Keratinocyte (primary cell): ENCODE measurements around the gene RAB29. TPM values are rescaled to one million over a fixed set of nuclear protein-coding genes. Genes with fewer than 3 reads are reported as not detected.

ENCODE experiments used
- DNase-seq: peaks from one replicate; pipeline ENCODE4 v3.0.0-alpha.2; 2011; ENCODE audit warnings: low read depth, missing footprints, low spot score
- FAIRE-seq: peaks from 2 replicates; lab custom pipeline; 2011; peaks lifted over from hg19 to GRCh38; lab: Jason Lieb, UNC
- H2AFZ ChIP-seq: 2 replicates; pipeline ENCODE4 v1.6.0; 2012; ENCODE audit warnings: low read length, control low read depth, inconsistent platforms; ENCODE audit not compliant: control insufficient read depth
- H3K27ac ChIP-seq: 2 replicates; pipeline ENCODE4 v1.5.1; 2011; ENCODE audit warnings: low read length; ENCODE audit not compliant: control insufficient read depth, insufficient read depth
- H3K27me3 ChIP-seq: 3 replicates; pipeline ENCODE4 v1.6.0; 2011; ENCODE audit warnings: low read length; ENCODE audit not compliant: control insufficient read depth, insufficient read depth; ENCODE audit errors: extremely low read depth
- H3K36me3 ChIP-seq, 2 experiments: 2 replicates in 1 of 2; 3 replicates in 1 of 2; pipeline ENCODE4 v1.5.1; 2011; ENCODE audit warnings: low read length in 2 of 2, mild to moderate bottlenecking in 1 of 2; ENCODE audit not compliant: control insufficient read depth in 2 of 2, insufficient read depth in 2 of 2; ENCODE audit errors: extremely low read depth in 1 of 2
- H3K4me1 ChIP-seq: 3 replicates; pipeline ENCODE4 v1.5.1; 2011; ENCODE audit warnings: low read length; ENCODE audit not compliant: control insufficient read depth, insufficient read depth; ENCODE audit errors: extremely low read depth
- H3K4me2 ChIP-seq: 3 replicates; pipeline ENCODE4 v1.6.0; 2011; ENCODE audit warnings: low read depth, low read length; ENCODE audit not compliant: control insufficient read depth, insufficient read depth; ENCODE audit errors: extremely low read depth
- H3K4me3 ChIP-seq, 3 experiments: fragments of 200-600 bp in 1 of 3; sonication (generic) in 1 of 3; 2 replicates in 2 of 3; 3 replicates in 1 of 3; pipeline ENCODE4 v1.5.1; 2011 to 2016; ENCODE audit warnings: low read length in 3 of 3, mild to moderate bottlenecking in 3 of 3, control low read depth in 2 of 3, inconsistent platforms in 1 of 3, low read depth in 1 of 3, mixed read lengths in 1 of 3, mixed run types in 1 of 3, moderate library complexity in 1 of 3; ENCODE audit not compliant: control insufficient read depth in 2 of 3, insufficient read depth in 2 of 3; ENCODE audit errors: extremely low read depth in 1 of 3
- H3K79me2 ChIP-seq: 2 replicates; pipeline ENCODE4 v1.6.0; 2012; ENCODE audit warnings: low read length; ENCODE audit not compliant: control insufficient read depth, insufficient read depth
- H3K9ac ChIP-seq: 3 replicates; pipeline ENCODE4 v1.6.0; 2011; ENCODE audit warnings: low read length; ENCODE audit not compliant: control insufficient read depth, insufficient read depth; ENCODE audit errors: extremely low read depth
- H3K9me1 ChIP-seq: 3 replicates; pipeline ENCODE4 v1.6.0; 2011; ENCODE audit warnings: low read length; ENCODE audit not compliant: control insufficient read depth, insufficient read depth; ENCODE audit errors: extremely low read depth
- H3K9me3 ChIP-seq: 2 replicates; pipeline ENCODE4 v1.5.1; 2012; ENCODE audit warnings: low read depth, low read length; ENCODE audit not compliant: control insufficient read depth
- H4K20me1 ChIP-seq: 3 replicates; pipeline ENCODE4 v1.6.0; 2011; ENCODE audit warnings: low read length; ENCODE audit not compliant: control insufficient read depth, insufficient read depth; ENCODE audit errors: extremely low read depth
- EZH2 ChIP-seq: IDR thresholded peaks from one replicate; pipeline ENCODE4 v1.6.1; 2012; ENCODE audit warnings: inconsistent platforms, mild to moderate bottlenecking, low read length, moderate library complexity
- dilution Hi-C: fragments of 300-500 bp; cut with MboI; formaldehyde crosslinking; loops from one replicate; pipeline ENCODE4 v1.7.0; 2020; ENCODE audit warnings: low sequenced_read_pairs; ENCODE audit not compliant: extremely low pct_ligation_motif_present
- polyA plus RNA-seq, 5 experiments: library from polyadenylated mRNA; depleted of rRNA in 3 of 5; stranded (reverse) in 3 of 5; stranded (forward) in 1 of 5; unstranded in 1 of 5; fragments of >200 nt; gene quantifications; 1 replicate in 1 of 5; 2 replicates in 3 of 5; 3 replicates in 1 of 5; pipeline versions ENCODE4 v1.2.1 to v1.2.3, GENCODE V29; 2011 to 2012; ENCODE audit warnings: missing spikeins in 2 of 5, low read depth in 1 of 5, low replicate concordance in 1 of 5
- TF ChIP-seq, protein P1 (sequence below), 3 experiments: IDR thresholded peaks in 1 of 3; conservative IDR thresholded peaks in 1 of 3; optimal IDR thresholded peaks in 1 of 3; 2 replicates in 2 of 3; 3 replicates in 1 of 3; pipeline versions ENCODE3 to v1.5.1; 2011; ENCODE audit warnings: low read length in 3 of 3, mild to moderate bottlenecking in 3 of 3, moderate library complexity in 2 of 3, control low read depth in 1 of 3, inconsistent platforms in 1 of 3; ENCODE audit not compliant: insufficient read depth in 2 of 3; ENCODE audit errors: extremely low read depth in 1 of 3

RAB29 gene
- polyA plus RNA-seq, 1 donor (not counting 4 experiments of a cell fraction or from before 2014, with no cell fraction given): 26.7 TPM

DNA sequence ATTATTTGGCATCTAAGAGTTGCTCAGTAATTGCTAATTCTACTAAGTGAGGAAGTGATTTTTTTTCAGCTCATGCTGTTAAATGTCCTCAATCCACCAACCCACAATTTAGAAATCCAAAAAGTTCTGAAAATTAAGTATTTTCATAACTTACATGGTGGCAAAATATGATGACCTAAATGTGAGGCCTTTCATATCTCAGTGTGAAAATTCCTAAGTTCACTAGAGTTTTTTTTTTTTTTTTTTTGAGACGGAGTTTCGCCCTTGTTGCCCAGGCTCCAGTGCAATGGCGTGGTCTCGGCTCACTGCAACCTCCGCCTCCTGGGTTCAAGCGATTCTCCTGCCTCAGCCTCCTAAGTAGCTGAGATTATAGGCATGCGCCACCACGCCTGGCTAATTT, 30.9 kb downstream of the RAB29 start:
- H3K9me1 ChIP-seq: no peaks in the 10 kb centered on the region
- dilution Hi-C loops: no loop called here
- no peak overlapping the region for H3K4me3 ChIP-seq
- no peaks in the 10 kb centered on the region for H3K9me3 ChIP-seq
- no peak for DNase-seq
- H4K20me1 ChIP-seq: peaks cover 14% of the 10 kb centered on the region
- no peaks in the 10 kb centered on the region for H3K27me3 ChIP-seq
- peaks cover 90% of the 10 kb centered on the region for H3K79me2 ChIP-seq
- no peak overlapping the region for H3K27ac ChIP-seq
- H3K4me1 ChIP-seq: peaks cover 20% of the 10 kb centered on the region
- FAIRE-seq: no peak
- TF ChIP-seq, protein P1, sequence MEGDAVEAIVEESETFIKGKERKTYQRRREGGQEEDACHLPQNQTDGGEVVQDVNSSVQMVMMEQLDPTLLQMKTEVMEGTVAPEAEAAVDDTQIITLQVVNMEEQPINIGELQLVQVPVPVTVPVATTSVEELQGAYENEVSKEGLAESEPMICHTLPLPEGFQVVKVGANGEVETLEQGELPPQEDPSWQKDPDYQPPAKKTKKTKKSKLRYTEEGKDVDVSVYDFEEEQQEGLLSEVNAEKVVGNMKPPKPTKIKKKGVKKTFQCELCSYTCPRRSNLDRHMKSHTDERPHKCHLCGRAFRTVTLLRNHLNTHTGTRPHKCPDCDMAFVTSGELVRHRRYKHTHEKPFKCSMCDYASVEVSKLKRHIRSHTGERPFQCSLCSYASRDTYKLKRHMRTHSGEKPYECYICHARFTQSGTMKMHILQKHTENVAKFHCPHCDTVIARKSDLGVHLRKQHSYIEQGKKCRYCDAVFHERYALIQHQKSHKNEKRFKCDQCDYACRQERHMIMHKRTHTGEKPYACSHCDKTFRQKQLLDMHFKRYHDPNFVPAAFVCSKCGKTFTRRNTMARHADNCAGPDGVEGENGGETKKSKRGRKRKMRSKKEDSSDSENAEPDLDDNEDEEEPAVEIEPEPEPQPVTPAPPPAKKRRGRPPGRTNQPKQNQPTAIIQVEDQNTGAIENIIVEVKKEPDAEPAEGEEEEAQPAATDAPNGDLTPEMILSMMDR (optimal IDR thresholded peaks at IDR 0.05 in 1 of 3, IDR thresholded peaks at IDR 0.05 in 1 of 3, conservative IDR thresholded peaks at IDR 0.05 in 1 of 3; ENCODE audit: extremely low read depth in 1 of 3, insufficient read depth in 2 of 3, low read length in 3 of 3): no peak
- no peak for TF ChIP-seq EZH2
- no peak overlapping the region for H2AFZ ChIP-seq
- H3K9ac ChIP-seq: no peak overlapping the region
- H3K4me2 ChIP-seq: no peak overlapping the region
- peaks cover 0 to 7% of the 10 kb centered on the region in 2 experiments for H3K36me3 ChIP-seq

DNA sequence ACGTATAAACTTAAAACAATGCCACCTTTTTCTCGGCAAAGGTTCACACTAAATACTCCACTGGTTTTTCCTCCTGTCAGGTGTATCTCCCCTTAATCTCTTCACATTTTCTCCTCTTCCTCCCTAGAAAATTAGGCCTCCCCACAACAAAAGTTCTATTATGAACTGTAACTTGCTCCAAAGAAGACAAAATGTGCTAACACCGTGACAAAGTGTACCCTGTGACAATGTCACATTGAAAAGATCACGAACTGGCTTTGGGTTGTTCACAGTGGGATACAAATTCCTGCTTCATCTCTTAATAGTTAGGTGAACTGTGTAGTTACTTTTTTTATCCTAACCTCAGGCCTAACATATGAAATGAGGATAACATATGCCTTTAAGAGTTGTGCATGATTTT, 31.3 kb downstream of the RAB29 start:
- Histone ChIP-seq H3K9me3 (no peaks in the 10 kb centered on the region), H3K79me2 (peaks cover 92% of the 10 kb centered on the region), H3K4me3 (no peak overlapping the region), H3K27me3 (no peaks in the 10 kb centered on the region), H3K9me1 (no peaks in the 10 kb centered on the region), H3K36me3 (peaks cover 0 to 7% of the 10 kb centered on the region in 2 experiments), H3K4me1 (peaks cover 20% of the 10 kb centered on the region), H3K27ac (no peak overlapping the region), H4K20me1 (peaks cover 14% of the 10 kb centered on the region), H3K4me2 (no peak overlapping the region), H2AFZ (no peak overlapping the region), H3K9ac (no peak overlapping the region)
- dilution Hi-C loops: no loop called here
- no peak for FAIRE-seq
- no peak for DNase-seq
- TF ChIP-seq EZH2: no peak
- TF ChIP-seq, protein P1 (optimal IDR thresholded peaks at IDR 0.05 in 1 of 3, IDR thresholded peaks at IDR 0.05 in 1 of 3, conservative IDR thresholded peaks at IDR 0.05 in 1 of 3; ENCODE audit: extremely low read depth in 1 of 3, insufficient read depth in 2 of 3, low read length in 3 of 3): no peak
